ENCODE measurements around the gene GOLIM4.

GRCh38 chr3:168030577-168030976, 65.1 kb downstream of the GOLIM4 start:
- TF ChIP-seq EP300 (IDR thresholded peaks at IDR 0.05; ENCODE audit: borderline replicate concordance), result no peak
- no peak for TF ChIP-seq TAF1 (IDR thresholded peaks at IDR 0.05; ENCODE audit: low read depth)

Measured in Ishikawa (cell line).